HG03139 (cell line): Measurements from ENCODE around the gene DHRSX.
"Not testable (repeated sequence)": the region's sequence is repeated elsewhere in the genome, so short reads cannot be mapped to it uniquely, and the experiment has no call there.

Source experiments
- ATAC-seq: cut with Tn5 transposase; IDR thresholded peaks from one replicate; pipeline ENCODE4 v1.9.1; 2021; ENCODE audit not compliant: unreplicated experiment

The DHRSX gene, protein sequence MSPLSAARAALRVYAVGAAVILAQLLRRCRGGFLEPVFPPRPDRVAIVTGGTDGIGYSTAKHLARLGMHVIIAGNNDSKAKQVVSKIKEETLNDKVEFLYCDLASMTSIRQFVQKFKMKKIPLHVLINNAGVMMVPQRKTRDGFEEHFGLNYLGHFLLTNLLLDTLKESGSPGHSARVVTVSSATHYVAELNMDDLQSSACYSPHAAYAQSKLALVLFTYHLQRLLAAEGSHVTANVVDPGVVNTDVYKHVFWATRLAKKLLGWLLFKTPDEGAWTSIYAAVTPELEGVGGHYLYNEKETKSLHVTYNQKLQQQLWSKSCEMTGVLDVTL

DNA sequence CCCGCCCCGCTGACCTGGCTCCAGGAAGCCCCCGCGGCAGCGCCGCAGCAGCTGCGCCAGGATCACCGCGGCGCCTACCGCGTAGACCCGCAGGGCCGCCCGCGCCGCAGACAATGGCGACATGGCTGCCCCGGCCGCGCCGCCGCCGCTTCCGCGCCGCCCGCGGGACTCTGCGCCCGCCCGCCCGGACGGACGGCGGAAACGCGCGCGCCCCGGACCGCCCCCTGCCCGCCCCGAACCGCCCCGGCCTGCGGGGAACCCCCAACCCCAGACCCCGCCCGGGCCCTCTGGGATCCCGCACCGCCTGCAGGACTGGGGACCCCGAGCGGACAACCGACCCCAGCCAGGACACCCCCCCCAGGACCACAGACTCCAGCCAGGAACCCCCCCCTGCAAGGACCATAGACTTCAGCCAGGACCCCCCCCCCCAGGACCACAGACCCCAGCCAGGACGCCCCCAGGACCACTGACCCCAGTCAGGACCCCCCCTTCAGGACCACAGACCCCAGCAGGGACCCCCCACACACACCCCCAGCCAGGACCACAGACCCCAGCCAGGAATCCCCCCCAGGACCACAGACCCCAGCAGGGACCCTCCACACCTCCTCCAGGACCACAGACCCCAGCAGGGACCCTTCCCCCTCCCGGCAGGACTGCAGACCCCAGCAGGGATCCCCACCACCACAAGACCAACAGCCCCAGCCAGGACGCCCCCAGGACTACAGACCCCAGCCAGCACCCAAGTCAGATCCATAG, at the start of gene DHRSX, which contains the start of gene ZBED1:
DHRSX (minus strand) TSS at position 174 of the 756 bp plus-strand sequence; CDS start at position 123, 51 bp downstream.
ZBED1 (minus strand) TSS at position 174 of the 756 bp plus-strand sequence. CDS start 10,257 bp downstream, outside the sequence.
- ATAC-seq, result peak; percentile 39

DNA sequence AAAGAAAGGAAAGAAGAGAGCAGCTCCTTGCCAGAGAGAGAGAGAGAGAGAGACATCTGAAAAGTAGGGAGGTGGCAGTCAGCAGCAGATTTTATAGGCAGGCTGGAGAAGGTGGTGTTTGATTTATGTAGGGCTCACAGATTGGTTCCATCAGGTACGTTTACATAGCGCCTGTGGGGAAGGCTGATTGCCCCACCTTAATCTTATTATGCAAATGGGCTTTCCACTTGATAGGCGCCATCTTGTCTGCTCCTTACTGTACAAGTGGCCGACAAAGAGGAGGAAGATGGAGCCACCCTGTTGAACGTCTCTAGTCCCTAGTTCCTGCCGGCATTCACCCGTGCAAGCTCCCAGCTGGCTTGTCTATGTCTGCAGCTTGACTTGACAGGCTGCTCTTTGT, 49.1 kb upstream of the DHRSX start:
- ATAC-seq, result no peak

DNA sequence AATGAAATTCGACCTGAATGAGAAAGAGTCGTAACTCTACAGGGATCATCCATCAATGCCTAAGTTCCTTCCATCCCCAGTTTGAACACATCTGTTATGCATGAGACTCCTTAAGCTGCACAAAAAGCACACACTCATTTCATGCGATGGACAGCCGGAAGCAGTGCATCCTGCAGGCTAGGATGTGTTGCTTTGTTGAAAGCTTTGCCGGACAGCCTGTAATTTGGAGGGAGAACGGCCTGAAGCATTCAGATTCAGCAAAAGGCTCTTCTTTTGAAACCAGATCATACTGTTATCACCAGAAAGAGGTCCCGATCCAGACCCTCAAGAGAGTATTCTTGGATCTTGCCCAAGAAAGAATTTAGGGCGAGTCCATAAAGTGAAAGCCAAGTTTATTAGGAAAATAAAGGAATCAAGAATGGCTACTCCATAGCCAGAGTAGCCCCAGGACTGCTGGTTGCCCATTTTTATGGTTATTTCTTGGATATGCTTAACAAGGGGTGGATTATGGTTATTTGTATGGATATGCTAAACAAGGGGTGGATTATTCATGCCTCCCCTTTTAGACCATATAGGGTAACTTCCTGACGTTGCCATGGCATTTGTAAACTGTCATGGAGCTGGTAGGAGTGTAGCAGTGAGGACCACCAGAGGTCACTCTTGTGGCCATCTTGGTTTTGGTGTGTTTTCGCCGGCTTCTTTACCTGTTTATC, 48.1 kb upstream of the DHRSX start:
- ATAC-seq, result no peak

DNA sequence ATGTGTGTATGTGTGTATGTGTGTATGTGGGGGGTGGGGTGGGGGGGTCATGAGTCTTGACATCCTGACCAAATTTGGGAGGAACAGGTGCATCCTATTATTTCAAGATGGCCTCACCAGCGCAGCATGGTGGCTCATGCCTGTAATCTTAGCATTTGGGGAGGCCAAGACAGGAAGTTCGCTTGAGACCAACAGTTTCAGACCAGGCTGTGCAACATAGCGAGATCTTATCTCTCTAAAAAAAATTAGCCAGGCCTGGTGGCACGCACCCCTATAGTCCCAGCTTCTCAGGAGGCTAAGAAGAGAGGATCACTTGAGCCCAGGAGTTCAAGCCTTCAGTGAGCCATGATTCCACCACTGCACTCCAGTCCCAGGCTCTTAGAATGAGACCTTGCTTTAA, 47.0 kb upstream of the DHRSX start:
- no peak for ATAC-seq

DNA sequence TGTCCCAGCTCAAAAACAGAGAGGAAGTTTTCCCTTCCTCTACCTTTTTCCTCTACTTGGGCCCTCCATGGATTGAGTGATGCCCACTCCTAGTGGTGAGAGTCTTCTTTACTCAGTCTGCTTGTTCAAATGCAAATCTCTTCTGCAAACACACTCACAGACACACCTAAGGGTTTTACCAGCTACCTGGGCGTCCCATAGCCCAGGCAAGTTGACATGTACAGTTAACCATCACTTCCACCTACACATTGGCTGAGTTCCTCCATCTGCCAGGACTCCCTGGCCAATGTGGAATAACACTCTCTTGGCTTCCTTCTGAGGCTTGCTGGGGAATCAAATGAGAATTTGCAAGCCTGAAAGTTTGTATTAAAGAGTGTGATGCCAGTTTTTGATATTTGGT, 45.7 kb upstream of the DHRSX start:
- ATAC-seq, result no peak

DNA sequence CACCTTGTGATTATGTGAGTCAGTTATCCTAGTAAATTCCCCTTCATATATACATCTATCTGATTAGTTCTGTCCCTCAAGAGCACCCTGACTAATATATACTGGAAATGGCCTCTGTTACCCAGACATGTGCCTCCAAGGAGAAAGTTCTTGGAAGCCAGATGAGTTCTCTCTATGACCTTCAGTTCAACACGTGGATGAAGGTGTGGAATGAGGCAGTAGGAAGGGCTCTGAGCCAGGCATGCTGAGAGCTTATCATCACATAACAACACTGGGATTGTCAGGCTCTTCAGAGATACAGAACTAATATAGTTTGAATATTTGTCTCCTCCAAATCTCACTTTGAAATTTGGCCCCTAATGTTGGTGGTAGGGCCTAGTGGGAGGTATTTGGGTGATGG, 44.4 kb upstream of the DHRSX start:
- no peak for ATAC-seq

DNA sequence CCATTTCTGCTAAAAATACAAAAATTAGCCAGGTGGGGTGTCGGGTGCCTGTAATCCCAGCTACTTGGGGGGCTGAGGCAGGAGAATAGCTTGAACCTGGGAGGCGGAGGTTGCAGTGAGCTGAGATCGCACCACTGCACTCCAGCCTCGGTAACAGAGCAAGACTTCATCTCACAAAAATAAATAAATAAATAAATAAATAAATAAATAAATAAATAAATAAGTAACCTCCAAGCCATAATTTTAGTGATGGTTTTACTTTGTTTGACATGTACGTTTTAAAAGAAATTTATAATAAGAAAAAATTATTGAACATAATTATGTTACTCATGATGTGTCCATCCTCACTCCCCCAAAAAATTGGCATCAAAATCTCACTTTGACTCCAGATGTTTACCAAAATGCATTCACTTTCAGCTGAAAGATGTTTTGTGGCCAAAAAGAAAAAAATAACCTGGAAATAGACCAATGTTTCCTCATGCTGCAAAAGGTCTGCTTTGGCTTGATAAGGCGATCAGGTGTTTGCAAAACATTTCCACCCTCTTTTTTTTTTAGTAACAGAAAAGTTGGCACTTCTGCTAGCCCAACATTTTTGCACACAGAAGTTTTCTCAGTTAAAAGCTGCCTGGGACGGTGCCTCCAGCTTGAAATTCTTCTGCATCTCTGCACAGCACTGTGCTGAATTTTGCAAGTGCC, 42.2 kb upstream of the DHRSX start:
- no peak for ATAC-seq

DNA sequence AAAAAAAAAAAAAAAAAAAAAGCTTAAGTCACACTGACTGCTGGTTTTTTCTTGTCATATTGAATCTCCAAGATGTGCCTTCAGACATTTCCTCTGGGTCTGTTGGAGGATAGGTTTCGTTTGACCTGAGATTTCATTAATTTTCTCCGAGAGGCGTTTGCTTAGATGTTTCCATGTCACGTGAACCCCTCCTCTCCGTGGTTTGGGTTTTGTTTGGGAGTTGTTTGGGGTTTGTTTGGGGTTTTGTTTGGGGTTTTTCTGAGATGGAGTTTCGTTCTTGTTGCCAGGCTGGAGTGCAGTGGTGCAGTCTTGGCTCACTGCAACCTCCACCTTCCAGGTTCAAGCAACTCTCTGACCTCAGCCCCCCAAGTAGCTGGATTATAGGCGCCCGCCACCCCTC, 40.8 kb upstream of the DHRSX start:
- no peak for ATAC-seq

DNA sequence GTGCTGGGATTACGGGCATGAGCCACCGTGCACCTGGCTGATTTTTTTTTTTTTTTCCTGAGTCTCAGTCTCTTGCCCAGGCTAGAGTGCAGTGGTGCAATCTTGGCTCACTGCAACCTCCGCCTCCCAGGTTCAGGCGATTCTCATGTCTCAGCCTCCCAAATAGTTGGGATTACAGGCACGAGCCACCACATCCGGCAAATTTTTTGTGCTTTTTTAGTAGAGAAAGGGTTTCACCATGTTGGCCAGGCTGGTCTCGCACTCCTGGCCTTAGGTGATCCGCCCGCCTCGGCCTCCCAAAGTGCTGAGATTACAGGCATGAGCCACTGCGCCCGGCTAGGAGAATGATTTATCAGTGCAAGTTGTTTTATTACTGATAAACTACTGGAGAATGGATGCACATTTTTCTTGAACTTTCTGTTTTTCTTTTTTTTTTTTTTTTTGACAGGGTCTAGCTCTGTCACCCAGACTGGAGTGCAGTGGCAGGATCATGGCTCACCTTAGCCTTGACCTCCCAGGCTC, 39.7 kb upstream of the DHRSX start:
- no peak for ATAC-seq

DNA sequence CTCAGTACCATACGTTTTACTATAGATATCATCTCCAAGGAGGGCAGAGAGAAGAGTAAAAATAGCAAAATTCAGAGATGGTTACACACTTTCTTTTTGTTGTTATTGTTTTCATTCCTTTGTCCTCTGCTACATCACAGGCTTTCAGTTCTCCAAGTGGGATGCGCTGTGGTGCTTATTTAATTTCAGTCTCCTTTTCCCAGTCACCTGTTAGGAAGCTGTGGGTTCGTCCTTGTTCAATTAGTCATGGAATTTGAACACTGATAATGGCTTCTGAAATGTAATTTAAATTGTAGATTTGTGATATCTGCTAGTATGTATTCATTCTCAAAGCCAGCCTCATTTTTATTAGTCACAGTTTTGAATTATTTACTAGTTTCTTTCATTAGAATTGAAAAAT, 38.8 kb upstream of the DHRSX start:
- no peak for ATAC-seq

DNA sequence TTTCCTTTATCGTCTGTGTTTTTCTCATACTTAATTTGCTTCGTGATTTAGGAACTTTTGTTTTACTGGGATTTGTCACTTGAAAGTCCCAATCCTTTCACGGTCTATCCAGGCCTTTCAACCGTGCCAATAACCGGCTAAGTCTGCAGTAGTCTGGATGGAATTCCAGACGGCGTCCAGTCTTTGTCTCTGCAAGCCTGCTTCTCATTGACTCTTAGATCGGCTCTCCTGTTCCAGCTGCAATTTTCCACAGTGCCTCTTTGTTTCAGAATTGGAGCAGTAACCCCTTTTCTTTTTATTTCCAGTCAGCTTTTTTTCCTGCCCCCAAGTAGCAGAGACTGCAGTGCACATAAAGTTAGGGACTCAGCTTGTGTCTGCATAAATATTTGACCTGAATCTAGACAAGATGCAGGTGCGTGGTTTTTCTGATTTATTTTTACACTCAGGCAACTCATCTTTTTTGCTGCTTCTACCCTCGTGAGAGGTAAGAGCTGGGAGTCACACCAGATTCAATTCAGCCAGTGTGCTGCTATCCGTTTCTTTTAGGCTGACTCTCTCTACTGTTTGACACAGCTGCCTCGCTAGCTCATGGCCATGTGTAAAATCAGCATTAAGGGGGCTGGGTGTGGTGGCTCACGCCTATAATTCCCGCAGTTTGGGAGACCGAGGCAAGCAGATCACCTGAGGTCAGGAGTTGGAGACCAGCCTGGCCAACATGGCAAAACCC, 37.4 kb upstream of the DHRSX start:
- ATAC-seq, result no peak

DNA sequence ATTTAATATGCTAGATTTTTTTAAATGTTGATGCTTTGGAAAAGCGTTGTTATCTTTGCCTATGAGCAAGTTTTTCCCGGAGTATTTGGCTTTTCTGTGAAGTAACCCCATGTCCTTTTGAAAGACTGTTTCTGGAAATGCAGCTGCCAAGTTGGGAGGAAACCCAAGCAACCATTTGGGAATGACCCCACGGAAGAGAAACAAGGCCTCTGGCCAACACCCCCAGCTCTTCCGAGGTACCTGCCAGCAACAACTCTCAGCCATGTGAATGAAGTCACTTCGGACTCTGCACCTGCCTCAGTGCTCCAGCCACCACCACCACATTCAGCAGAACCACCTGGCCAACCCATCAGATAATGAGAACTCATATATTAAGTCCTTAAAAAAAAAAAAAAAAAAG, 36.2 kb upstream of the DHRSX start:
- ATAC-seq, result no peak

DNA sequence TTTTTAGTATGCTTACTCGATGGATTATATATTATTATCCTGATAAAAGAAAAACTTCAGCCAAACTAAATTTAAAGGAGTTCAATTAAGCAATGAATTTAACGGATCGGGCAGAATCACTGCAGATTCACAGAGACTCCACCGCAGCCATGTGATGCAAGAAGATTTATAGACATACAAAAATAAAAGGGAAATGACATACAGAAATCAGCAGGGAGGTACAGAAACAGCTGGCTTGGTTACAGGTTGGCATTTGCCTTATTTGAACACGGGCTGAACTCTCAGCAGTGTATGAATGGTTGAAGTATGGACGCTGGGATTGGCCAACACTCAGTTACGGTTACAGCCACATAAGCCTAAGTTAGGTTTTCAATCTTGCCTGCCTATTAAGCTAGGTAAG, 35.4 kb upstream of the DHRSX start:
- no peak for ATAC-seq

DNA sequence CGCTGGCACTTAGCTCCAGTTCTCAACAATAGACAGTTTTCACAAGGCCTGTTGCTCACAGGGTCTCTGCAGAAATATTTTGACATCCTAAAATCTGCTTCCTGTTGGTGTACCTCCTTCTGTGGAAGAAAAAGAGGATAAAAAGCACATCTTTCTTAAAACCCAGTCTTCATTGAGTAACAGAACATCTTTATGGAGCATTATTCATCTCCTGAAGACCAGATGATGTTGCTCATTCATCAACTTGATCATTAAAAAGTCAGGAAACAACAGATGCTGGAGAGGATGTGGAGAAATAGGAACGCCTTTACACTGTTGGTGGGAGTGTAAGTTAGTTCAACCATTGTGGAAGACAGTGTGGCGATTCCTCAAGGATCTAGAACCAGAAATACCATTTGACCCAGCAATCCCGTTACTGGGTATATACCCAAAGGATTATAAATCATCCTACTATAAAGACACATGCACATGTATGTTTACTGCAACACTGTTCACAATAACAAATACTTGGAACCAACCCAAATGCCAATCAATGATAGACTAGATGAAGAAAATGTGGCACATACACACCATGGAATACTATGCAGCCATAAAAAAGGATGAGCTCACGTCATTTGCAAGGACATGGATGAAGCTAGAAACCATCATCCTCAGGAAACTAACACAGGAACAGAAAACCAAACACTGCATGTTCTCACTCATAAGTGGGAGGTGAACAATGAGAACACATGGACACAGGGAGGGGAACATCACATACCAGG, 33.7 kb upstream of the DHRSX start:
- not testable (repeated sequence) for ATAC-seq

DNA sequence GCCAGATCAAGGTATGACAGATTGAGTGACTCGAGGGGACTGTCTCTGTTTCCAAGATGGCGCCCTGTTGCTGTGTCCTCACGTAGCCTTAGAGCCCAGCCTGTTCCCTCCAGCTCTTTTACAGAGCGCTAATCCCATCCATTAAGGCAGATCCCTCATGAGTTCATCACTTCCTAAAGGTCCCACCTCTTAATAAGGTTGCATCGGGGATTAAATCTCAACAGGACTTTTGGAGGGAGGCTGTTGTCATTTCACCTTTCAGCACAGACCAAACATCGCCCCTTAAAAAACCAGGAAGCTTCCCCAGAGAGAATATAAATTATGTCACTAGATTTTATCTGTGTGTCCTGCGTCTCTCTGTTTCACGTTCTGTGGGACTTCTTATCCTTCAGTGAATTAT, 32.6 kb upstream of the DHRSX start:
- ATAC-seq, result no peak

DNA sequence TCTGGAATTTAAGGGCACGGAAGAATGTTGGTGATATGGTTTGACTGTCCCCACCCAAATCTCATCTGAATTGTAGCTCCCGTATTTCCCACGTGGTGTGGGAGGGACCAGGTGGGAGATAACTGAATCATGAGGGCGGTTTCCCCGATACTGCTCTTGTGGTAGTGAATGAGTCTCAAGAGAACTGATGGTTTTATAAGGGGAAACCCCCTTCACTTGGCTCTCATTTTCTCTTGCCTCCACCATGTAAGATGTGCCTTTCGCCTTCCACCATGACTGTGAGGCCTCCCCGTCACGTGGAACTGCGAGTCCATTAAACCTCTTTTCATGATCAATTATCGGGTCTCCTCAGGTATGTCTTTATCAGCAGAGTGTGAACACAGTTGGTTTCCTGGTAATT, 25.6 kb upstream of the DHRSX start:
- ATAC-seq, result no peak

DNA sequence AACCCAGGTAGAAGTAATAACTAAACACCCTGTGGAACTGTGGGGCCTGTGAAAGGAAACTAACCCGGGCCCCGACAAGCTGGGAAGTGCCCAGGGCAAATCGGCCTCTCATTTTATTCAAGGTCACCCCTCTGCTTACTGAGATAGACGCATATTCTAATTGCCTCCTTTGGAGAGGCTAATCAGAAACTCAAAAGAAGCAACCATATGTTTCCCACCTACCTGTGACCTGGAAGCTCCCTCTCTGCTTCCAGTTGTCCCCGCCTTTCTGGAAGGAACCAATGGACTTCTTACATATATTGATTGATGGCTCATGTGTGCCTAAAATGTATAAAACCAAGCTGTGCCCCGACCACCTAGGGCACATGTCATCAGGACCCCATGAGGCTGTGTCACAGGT, 23.1 kb upstream of the DHRSX start:
- no peak for ATAC-seq

DNA sequence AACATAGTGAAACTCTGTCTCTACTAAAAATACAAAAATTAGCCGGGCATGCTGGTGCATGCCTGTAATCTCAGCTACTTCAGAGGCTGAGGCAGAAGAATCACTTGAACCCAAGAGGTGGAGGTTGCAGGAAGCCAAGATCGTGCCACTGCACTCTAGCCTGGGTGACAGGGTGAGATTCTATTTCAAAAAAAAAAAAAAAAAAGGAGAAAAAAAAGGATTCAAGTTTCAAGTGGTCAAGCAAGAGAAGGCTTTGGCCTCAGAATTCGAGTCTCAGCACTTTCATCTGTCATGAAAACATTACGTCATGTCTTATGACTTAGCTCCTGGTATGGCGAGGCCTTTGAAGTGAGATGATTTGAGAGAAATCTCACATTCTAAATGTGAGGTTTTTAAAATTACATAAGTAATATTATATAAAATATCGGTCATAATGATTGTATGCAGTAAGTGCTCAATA, 21.2 kb upstream of the DHRSX start:
- peak; percentile 7 for ATAC-seq
